ENCODE data around the gene ZNF205. TPM values are rescaled to one million over a fixed set of nuclear protein-coding genes. Genes with fewer than 3 reads are reported as not detected.

The ZNF205 gene
- total RNA-seq, 1 experiment from 2014 or later = 17.0 TPM

DNA sequence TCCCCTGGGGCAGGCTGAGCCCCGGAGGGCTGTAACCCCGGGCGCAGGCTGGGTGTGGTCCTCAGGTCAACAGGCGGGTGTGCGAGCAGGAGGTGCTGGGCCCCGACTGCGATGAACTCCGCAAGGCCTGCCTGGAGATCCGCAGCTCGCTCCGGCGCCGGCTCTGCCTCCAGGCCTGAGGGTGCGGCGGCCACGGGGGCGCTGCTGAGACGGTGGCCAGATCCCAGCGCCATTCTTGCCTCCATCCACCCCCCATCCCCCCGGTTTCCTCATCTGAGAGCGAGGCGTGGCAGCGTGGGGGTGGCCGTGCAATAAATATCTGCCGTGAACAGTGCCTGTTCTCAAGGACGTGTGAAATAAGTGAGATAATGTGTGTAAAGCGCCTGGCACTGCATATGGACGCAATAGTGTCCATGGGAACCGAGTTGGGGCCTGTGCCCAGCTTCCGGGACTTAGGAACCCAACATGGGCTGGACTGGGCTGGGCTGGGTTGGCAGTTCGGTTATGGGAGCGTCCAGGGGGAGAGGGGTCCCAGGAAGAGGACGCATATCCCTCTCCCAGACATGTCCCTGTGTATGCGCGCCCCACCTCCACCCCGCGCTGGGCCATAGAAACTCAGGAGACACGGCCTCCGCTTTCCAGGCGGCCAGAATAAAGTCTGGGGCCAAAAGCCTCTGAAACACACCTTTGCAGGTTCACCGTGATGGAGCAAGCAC, 37.4 kb downstream of the ZNF205 start:
- ChIA-PET RAD21 (ENCODE audit: low non-redundant PET in 1 of 2, low total read pairs in 2 of 2, uncharacterized antibody in 2 of 2, unreplicated experiment in 2 of 2) (interaction anchor here (0.6 to 1.3 kb wide), 7 partner anchors 9 to 122 kb away, joined by 3 to 7 read pairs (median 4); partner anchors contain the start of gene ZNF213 (in 2 of the 2)), POLR2A (interaction anchor here (0.9 to 3.2 kb wide), 14 partner anchors 9 to 128 kb away, joined by 3 to 34 read pairs (median 4); partner anchors contain the start of genes HCFC1R1, OR1F1 and ZNF213), CTCF (interaction anchor here (0.6 to 4.0 kb wide), 13 partner anchors 8 to 118 kb away, joined by 3 to 41 read pairs (median 5); partner anchors contain the start of genes OR1F1 and ZNF213)
- H3K4me3 ChIP-seq (replicated peaks in 1 of 2; ENCODE audit: low read depth in 1 of 2, low read length in 2 of 2) = peak overlapping the region; percentile 54 to 65
- no peak for TF ChIP-seq ELF1 (IDR thresholded peaks at IDR 0.05; ENCODE audit: borderline replicate concordance, low read depth)
- no peak for TF ChIP-seq SIN3A (IDR thresholded peaks at IDR 0.05; ENCODE audit: low read depth)
- TF ChIP-seq, protein P1, sequence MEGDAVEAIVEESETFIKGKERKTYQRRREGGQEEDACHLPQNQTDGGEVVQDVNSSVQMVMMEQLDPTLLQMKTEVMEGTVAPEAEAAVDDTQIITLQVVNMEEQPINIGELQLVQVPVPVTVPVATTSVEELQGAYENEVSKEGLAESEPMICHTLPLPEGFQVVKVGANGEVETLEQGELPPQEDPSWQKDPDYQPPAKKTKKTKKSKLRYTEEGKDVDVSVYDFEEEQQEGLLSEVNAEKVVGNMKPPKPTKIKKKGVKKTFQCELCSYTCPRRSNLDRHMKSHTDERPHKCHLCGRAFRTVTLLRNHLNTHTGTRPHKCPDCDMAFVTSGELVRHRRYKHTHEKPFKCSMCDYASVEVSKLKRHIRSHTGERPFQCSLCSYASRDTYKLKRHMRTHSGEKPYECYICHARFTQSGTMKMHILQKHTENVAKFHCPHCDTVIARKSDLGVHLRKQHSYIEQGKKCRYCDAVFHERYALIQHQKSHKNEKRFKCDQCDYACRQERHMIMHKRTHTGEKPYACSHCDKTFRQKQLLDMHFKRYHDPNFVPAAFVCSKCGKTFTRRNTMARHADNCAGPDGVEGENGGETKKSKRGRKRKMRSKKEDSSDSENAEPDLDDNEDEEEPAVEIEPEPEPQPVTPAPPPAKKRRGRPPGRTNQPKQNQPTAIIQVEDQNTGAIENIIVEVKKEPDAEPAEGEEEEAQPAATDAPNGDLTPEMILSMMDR (IDR thresholded peaks at IDR 0.05 in 2 of 3, conservative IDR thresholded peaks at IDR 0.05 in 1 of 3; ENCODE audit: borderline replicate concordance in 1 of 3, insufficient read depth in 1 of 3, low read depth in 2 of 3, low read length in 2 of 3) = peak in 2 of 3 experiments; percentile 50 to 55; a peak in 4 of 6 replicates
- TF ChIP-seq CBX3 (IDR thresholded peaks at IDR 0.05; ENCODE audit: low read depth) = no peak
- peak; percentile 20 for TF ChIP-seq POLR2A (IDR thresholded peaks at IDR 0.05; ENCODE audit: borderline replicate concordance, extremely low read depth, insufficient read depth, insufficient read length)
- TF ChIP-seq, protein P2, sequence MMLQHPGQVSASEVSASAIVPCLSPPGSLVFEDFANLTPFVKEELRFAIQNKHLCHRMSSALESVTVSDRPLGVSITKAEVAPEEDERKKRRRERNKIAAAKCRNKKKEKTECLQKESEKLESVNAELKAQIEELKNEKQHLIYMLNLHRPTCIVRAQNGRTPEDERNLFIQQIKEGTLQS (IDR thresholded peaks at IDR 0.05) = no peak
- peak; percentile 93 for TF ChIP-seq ZFX (IDR thresholded peaks at IDR 0.05)
- TF ChIP-seq POLR2AphosphoS5 (IDR thresholded peaks at IDR 0.05; ENCODE audit: low read depth, low read length) = peak; percentile 56
- no peak for TF ChIP-seq EZH2phosphoT487 (IDR thresholded peaks at IDR 0.05; ENCODE audit: borderline replicate concordance)
- peak; percentile 79 for TF ChIP-seq YY1 (IDR thresholded peaks at IDR 0.05; ENCODE audit: extremely low read depth, insufficient replicate concordance, low read depth, low read length)
- ATAC-seq (peak; percentile 24), DNase-seq (ENCODE audit: low read depth, low spot score) (no peak)
- H4K20me1 ChIP-seq (ENCODE audit: insufficient read depth) = no peaks in the 10 kb centered on the region
- no peaks in the 10 kb centered on the region for H3K79me2 ChIP-seq (ENCODE audit: insufficient read depth, low read length)
- H3K27me3 ChIP-seq (ENCODE audit: insufficient read depth, low read length) = no peaks in the 10 kb centered on the region
- peaks cover 8 to 38% of the 10 kb centered on the region in 2 experiments for H3K4me1 ChIP-seq (ENCODE audit: control insufficient read depth in 1 of 2, insufficient read depth in 2 of 2, low read length in 2 of 2)
- H3K9me2 ChIP-seq (ENCODE audit: insufficient read depth) = no peaks in the 10 kb centered on the region
- H3K4me2 ChIP-seq (ENCODE audit: low read length) = peak overlapping the region; percentile 81
- no peaks in the 10 kb centered on the region for H3K9me3 ChIP-seq (ENCODE audit: control insufficient read depth in 1 of 2, insufficient read depth in 1 of 2, low read depth in 1 of 2, low read length in 2 of 2)
- intact Hi-C loops (cut with micrococcal nuclease) = loop anchor here (1.0 to 5.0 kb wide), 4 partner anchors 9 to 38 kb away; partner anchors contain the start of genes OR1F1 and ZNF213
- BruUV-seq (replicated peaks) = TSS peak; percentile 54
- peak overlapping the region; percentile 95 for H3K27ac ChIP-seq (ENCODE audit: low read depth, low read length)
- no peaks in the 10 kb centered on the region for H3K36me3 ChIP-seq (ENCODE audit: control insufficient read depth in 1 of 2, insufficient read depth in 2 of 2, low read length in 2 of 2)
- H2AFZ ChIP-seq (ENCODE audit: low read depth, low read length, poor library complexity, severe bottlenecking) = no peak overlapping the region
- H3K9ac ChIP-seq (ENCODE audit: low read length) = peak overlapping the region; percentile 84
